ENCODE measurements around the gene GMCL1.
"Not testable (repeated sequence)": the region's sequence is repeated elsewhere in the genome, so short reads cannot be mapped to it uniquely, and the experiment has no call there.

Gene GMCL1, protein sequence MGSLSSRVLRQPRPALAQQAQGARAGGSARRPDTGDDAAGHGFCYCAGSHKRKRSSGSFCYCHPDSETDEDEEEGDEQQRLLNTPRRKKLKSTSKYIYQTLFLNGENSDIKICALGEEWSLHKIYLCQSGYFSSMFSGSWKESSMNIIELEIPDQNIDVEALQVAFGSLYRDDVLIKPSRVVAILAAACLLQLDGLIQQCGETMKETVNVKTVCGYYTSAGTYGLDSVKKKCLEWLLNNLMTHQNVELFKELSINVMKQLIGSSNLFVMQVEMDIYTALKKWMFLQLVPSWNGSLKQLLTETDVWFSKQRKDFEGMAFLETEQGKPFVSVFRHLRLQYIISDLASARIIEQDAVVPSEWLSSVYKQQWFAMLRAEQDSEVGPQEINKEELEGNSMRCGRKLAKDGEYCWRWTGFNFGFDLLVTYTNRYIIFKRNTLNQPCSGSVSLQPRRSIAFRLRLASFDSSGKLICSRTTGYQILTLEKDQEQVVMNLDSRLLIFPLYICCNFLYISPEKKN

DNA sequence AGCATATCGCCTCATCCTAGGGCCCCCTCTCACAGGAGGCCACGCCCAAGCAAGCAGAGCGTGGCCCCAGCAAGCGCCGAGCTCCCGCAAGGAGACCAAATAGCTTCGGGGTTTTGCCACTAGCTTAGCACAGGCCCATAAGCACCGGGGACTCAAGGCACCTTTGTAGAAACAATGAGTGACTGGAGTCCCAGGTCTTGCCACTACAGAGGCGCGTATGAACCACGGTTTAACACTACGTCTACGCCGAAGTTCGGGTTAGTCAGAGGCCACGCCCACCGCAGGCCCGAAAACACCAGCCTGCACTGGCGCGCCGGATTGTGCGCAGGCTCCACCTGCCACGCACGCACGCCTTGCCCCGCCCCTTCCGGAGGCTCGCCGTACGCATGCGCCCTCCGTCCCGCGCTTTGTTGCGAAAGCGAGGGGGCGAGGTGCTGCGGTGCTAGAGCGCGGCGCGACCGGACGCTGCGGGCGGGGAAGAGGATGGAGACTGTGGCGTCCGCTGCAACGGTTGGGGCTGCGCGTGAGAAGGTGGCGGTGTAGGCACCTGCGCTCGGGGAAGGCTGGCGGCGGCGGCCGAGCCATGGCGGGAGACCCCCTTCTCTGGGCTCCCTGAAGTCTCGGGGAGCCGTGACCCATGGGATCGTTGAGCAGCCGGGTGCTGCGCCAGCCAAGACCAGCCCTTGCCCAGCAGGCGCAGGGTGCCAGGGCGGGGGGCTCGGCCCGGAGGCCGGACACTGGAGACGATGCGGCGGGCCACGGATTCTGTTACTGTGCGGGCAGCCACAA, at the start of gene GMCL1:
Gene GMCL1, plus strand, starts transcription at position 405 of the 789 bp plus-strand sequence. Its CDS starts 233 bp downstream, at position 638.
- peak; percentile 98 for DNase-seq (ENCODE audit: low read depth)

GRCh38 chr2:69780921-69781320, 48.5 kb upstream of the GMCL1 start:
- no peak for DNase-seq (ENCODE audit: low read depth)

GRCh38 chr2:69781321-69782248, 47.9 kb upstream of the GMCL1 start:
- no peak for DNase-seq (ENCODE audit: low read depth)

DNA sequence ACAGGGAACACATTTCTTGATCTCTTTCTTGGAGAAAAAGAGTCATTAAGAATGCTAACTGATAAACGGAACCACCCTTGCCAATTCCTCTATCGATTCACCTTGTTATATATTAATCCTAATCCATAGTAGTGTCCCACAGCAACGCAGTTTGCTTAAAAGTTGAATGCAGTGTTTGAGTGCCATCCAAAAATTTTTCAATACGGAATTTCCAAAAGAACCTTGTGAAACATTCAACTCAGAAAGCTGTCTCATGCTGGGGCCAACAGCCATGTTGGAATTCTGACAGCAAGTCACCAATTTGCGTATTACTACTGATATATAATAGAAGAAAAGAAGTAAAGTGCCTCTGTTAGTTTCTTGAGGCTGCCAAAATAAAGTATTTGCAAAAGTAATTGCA, 45.2 kb upstream of the GMCL1 start:
- no peak for DNase-seq (ENCODE audit: low read depth)

DNA sequence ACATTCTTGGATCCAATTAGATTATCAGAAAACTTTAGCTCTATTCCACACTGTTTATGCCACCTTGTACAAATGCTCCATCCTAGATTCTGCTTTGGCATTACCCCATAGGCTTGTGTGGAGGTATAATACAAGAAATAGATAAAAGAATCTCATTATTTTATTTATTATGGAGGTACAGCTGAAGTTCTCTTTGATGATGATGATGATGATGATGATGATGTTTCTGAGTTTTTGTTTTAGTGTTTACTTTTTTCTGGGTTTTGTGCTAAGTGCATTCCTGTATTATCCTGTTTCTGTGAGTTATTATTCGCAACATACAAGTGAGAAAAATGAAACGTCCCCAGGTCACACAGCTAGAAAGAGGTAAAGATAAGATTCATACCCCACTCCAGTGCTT, 44.1 kb upstream of the GMCL1 start:
- no peak for DNase-seq (ENCODE audit: low read depth)

- no peak for DNase-seq (ENCODE audit: low read depth)
Measured at GRCh38 chr2:69786052-69786560, 43.4 kb upstream of the GMCL1 start.

GRCh38 chr2:69789175-69789721, 40.2 kb upstream of the GMCL1 start:
- no peak for DNase-seq (ENCODE audit: low read depth)

DNA sequence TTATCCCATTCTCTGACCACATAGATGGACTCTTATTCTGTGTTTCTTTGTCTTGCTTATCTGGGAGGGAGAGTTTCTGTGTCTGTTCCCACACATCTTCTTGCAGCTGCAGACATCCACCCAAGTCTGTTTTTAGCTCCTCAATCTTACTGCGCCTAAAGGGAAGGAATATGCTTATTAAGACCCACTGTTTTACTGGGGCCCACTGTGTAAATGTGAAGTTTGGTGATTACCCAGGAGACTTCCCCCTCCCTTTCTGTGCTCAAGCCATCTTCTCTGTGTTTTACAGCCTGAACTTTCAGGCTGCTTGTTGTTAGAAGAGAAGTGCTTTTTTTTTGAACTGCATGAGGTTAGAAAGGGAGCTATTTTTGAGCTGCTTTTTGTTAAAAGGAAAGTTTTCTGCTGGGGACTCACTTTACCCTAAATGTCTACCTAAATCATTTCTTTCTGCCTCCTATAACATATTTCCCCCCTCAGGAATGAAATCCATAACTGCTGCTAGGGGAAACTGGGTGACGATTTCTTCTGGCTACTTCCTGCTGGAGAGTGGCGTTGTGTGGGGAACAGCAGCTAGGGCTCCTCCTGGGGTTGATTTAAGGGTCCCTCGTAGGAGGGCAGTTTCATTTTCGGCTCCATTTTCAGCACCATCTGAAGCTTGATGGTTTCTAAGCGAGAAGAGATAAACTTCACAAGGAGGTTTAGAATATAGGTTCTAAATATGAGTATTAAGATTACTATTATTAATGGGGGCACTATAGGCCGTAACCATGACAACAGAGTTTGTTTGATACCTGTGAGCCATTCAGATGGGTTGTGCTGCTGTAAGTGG, 39.5 kb upstream of the GMCL1 start:
- no peak for DNase-seq (ENCODE audit: low read depth)

DNA sequence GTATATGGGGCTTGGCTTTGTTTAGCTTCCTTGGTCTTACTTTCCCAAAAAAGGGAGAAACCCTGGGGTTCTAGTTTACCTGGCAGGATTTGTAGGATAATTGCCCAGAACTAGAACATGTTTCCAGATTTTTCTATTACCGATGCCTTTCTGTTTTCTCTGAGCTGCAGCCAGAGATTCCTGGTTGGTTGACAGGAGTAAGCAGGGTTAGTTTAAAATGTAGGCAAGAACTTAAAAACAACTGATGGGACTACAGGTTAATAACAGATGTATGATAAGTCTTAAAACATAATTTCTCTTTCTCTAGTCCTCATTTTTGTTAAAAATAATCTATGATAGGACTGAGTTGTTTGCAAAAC, 38.9 kb upstream of the GMCL1 start:
- DNase-seq (ENCODE audit: low read depth) = no peak

GRCh38 chr2:69791045-69791444, 38.4 kb upstream of the GMCL1 start:
- no peak for DNase-seq (ENCODE audit: low read depth)

DNA sequence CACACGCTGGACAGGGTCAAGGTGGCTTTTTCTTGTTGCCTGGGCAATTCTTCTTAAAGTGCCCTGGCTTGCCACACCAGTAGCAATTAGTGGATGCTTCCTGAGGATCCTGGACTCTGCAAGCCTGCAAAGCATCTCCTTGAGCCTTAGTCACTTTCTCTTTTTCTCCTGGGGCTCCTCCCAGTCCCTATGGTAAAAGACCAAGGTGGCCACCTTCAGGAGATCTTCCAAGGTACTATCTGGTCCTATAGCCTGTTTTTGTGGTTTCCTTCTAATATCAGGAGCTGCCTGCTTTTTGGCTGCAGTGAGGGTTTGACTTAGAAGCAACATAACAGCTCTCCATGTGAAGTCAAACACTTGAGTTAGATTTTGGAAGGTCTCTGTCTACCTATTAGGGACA, 33.3 kb upstream of the GMCL1 start:
- DNase-seq (ENCODE audit: low read depth) = no peak

DNA sequence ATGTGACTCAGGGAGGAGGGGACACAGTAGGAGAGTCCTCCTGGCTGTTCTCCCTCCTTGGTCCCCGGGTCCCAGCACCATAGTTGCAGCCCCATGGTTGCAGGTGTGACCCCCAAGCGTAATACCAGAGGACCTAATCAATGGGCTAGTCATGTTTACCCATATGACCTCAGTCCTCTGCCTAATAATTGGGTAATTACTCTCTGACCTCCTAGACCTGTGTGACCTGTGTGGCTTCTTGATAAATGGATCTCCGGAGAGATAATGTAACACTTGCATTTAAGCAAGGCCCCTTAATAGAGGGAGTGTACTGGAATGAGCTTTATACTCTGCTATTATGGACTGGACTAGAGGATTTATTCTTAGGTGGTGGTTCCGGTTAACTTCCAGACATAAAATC, 32.2 kb upstream of the GMCL1 start:
- DNase-seq (ENCODE audit: low read depth) = no peak

DNA sequence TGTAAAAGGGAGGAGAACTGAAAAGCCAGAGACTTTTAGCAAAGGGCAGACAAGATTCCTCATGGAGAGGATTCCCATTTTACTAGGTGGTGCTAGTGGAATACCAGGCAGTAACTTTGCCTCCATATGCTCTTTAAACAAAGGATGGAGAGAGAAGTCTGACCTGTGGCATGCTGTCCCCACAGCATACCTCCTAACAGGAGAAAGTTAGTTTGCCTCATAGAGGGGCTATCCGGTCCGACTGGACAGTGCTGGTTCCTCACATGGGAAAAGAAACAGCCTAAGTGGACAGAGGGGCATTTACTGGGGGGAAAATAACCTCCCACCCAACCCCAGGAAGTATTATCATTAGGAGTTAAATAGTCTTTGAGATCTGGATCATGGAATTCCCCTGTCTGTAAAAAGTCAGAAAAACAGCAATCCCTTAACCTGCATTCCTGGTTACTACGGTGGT, 31.6 kb upstream of the GMCL1 start:
- DNase-seq (ENCODE audit: low read depth) = no peak

GRCh38 chr2:69798290-69798908, 31.1 kb upstream of the GMCL1 start:
- no peak for DNase-seq (ENCODE audit: low read depth)

GRCh38 chr2:69798909-69799526, 30.4 kb upstream of the GMCL1 start:
- DNase-seq (ENCODE audit: low read depth) = no peak

- DNase-seq (ENCODE audit: low read depth) = no peak
Measured at GRCh38 chr2:69801745-69802290, 27.6 kb upstream of the GMCL1 start.

GRCh38 chr2:69802781-69803367, 26.6 kb upstream of the GMCL1 start:
- DNase-seq (ENCODE audit: low read depth) = not testable (repeated sequence)

GRCh38 chr2:69804416-69804815, 25.0 kb upstream of the GMCL1 start:
- DNase-seq (ENCODE audit: low read depth) = no peak

- DNase-seq (ENCODE audit: low read depth) = no peak
Measured at GRCh38 chr2:69805887-69806286, 23.6 kb upstream of the GMCL1 start.

Data from activated T-helper 1 cell treated with Interleukin-2 at 50 U/mL for 16 hours (primary cell).